Superior temporal gyrus (tissue), 1 donor: Measurements from ENCODE around the gene CEP164.
"Not testable (repeated sequence)": the region's sequence is repeated elsewhere in the genome, so short reads cannot be mapped to it uniquely, and the experiment has no call there.

ENCODE experiments used
- DNase-seq: peaks from one replicate; pipeline ENCODE4 v3.0.0-alpha.2; 2016; ENCODE audit errors: extremely low spot score

The CEP164 gene

GRCh38 chr11:117441146-117441975 is 113.7 kb downstream of the CEP164 start:
- DNase-seq, result no peak

- no peak for DNase-seq
Measured at GRCh38 chr11:117442049-117442868, 114.6 kb downstream of the CEP164 start.

GRCh38 chr11:117442869-117443239 is 115.2 kb downstream of the CEP164 start:
- DNase-seq, result no peak

GRCh38 chr11:117443266-117444186 is 115.9 kb downstream of the CEP164 start:
- peak; percentile 79 for DNase-seq

GRCh38 chr11:117444256-117444655 is 116.6 kb downstream of the CEP164 start:
- no peak for DNase-seq

- no peak for DNase-seq
Measured at GRCh38 chr11:117444711-117445658, 117.3 kb downstream of the CEP164 start.

GRCh38 chr11:117449111-117449693 is 121.5 kb downstream of the CEP164 start:
- DNase-seq, result no peak

- DNase-seq, result no peak
Measured at GRCh38 chr11:117453886-117454563, 126.4 kb downstream of the CEP164 start.

- DNase-seq, result no peak
Measured at GRCh38 chr11:117454564-117454917, 126.9 kb downstream of the CEP164 start.

GRCh38 chr11:117456027-117456720 is 128.5 kb downstream of the CEP164 start:
- no peak for DNase-seq

- DNase-seq, result not testable (repeated sequence)
Measured at GRCh38 chr11:117456721-117457029, 129.0 kb downstream of the CEP164 start.

- DNase-seq, result no peak
Measured at GRCh38 chr11:117457031-117457785, 129.6 kb downstream of the CEP164 start.

- DNase-seq, result no peak
Measured at GRCh38 chr11:117457835-117458234, 130.2 kb downstream of the CEP164 start.

- DNase-seq, result no peak
Measured at GRCh38 chr11:117458275-117459122, 130.8 kb downstream of the CEP164 start.

- no peak for DNase-seq
Measured at GRCh38 chr11:117459123-117459978, 131.7 kb downstream of the CEP164 start.

GRCh38 chr11:117459979-117460300 is 132.3 kb downstream of the CEP164 start:
- DNase-seq, result no peak
